ENCODE results near the gene ISOC2. TPM values are rescaled to one million over a fixed set of nuclear protein-coding genes. Genes with fewer than 3 reads are reported as not detected.
A peak's percentile ranks its signal among the peaks of the same experiment; 100 is the strongest.
"Not testable (repeated sequence)": the region's sequence is repeated elsewhere in the genome, so short reads cannot be mapped to it uniquely, and the experiment has no call there.

The ISOC2 gene
- total RNA-seq, 1 donor from 2014 or later = 12.2 TPM

- FAIRE-seq (no peak), DNase-seq (ENCODE audit: low spot score in 2 of 2) (no peak)
Measured at GRCh38 chr19:55461974-55462626, 658 bp upstream of the ISOC2 start.

- FAIRE-seq (no peak), DNase-seq (ENCODE audit: low spot score in 2 of 2) (peak; percentile 63 to 65)
Measured at GRCh38 chr19:55460670-55461258, 678 bp downstream of the ISOC2 start.

- FAIRE-seq = no peak
- DNase-seq (ENCODE audit: low spot score in 2 of 2) = no peak
Measured at GRCh38 chr19:55459950-55460657, 1.3 kb downstream of the ISOC2 start.

GRCh38 chr19:55459551-55459949 is 1.9 kb downstream of the ISOC2 start:
- DNase-seq (ENCODE audit: low spot score in 2 of 2) (no peak), FAIRE-seq (no peak)

GRCh38 chr19:55457683-55458457 is 3.6 kb downstream of the ISOC2 start:
- no peak for DNase-seq (ENCODE audit: low spot score in 2 of 2)

GRCh38 chr19:55456347-55456746 is 5.1 kb downstream of the ISOC2 start:
- DNase-seq (ENCODE audit: low spot score in 2 of 2) (no peak), FAIRE-seq (no peak)

More at GRCh38 chr19:55457683-55458457, 3.6 kb downstream of the ISOC2 start:
- no peak for FAIRE-seq

GRCh38 chr19:55455576-55456235 is 5.7 kb downstream of the ISOC2 start:
- DNase-seq (ENCODE audit: low spot score in 2 of 2) (no peak), FAIRE-seq (no peak)

- DNase-seq (ENCODE audit: low spot score in 2 of 2) (peak; percentile 67 to 69), FAIRE-seq (no peak)
Measured at GRCh38 chr19:55454787-55455243, 6.6 kb downstream of the ISOC2 start.

GRCh38 chr19:55453511-55454260 is 7.8 kb downstream of the ISOC2 start:
- no peak for FAIRE-seq
- no peak for DNase-seq (ENCODE audit: low spot score in 2 of 2)

- FAIRE-seq (peak; percentile 43), DNase-seq (ENCODE audit: low spot score in 2 of 2) (peak; percentile 93 to 96)
Measured at GRCh38 chr19:55452749-55453346, 8.6 kb downstream of the ISOC2 start.

- DNase-seq (ENCODE audit: low spot score in 2 of 2) = peak; percentile 63 to 77
- no peak for FAIRE-seq
Measured at GRCh38 chr19:55451965-55452748, 9.3 kb downstream of the ISOC2 start.

GRCh38 chr19:55451163-55451964 is 10.1 kb downstream of the ISOC2 start:
- no peak for FAIRE-seq
- peak in 1 of 2 donors; percentile 59 for DNase-seq (ENCODE audit: low spot score in 2 of 2)

GRCh38 chr19:55449469-55449868 is 12.0 kb downstream of the ISOC2 start:
- DNase-seq (ENCODE audit: low spot score in 2 of 2) = no peak
- FAIRE-seq = no peak

GRCh38 chr19:55448175-55448490 is 13.3 kb downstream of the ISOC2 start:
- not testable (repeated sequence) for DNase-seq (ENCODE audit: low spot score in 2 of 2); FAIRE-seq

- FAIRE-seq = no peak
- peak; percentile 71 for DNase-seq (ENCODE audit: low spot score in 2 of 2)
Measured at GRCh38 chr19:55447421-55448174, 13.8 kb downstream of the ISOC2 start.

- DNase-seq (ENCODE audit: low spot score in 2 of 2) (no peak), FAIRE-seq (no peak)
Measured at GRCh38 chr19:55446060-55446459, 15.4 kb downstream of the ISOC2 start.

GRCh38 chr19:55444646-55445045 is 16.8 kb downstream of the ISOC2 start:
- no peak for DNase-seq (ENCODE audit: low spot score in 2 of 2)
- no peak for FAIRE-seq
